Fibroblast of skin of scalp (primary cell): ENCODE data around the gene MOK. TPM values are rescaled to one million over a fixed set of nuclear protein-coding genes. Genes with fewer than 3 reads are reported as not detected.
A peak's percentile ranks its signal among the peaks of the same experiment; 100 is the strongest.
"Not testable (repeated sequence)": the region's sequence is repeated elsewhere in the genome, so short reads cannot be mapped to it uniquely, and the experiment has no call there.

ENCODE experiments used
- DNase-seq: peaks from one replicate; pipeline ENCODE4 v3.0.0-alpha.2; 2013
- polyA plus RNA-seq, 2 experiments: library from polyadenylated mRNA; unstranded; fragments of 120-200 nt; gene quantifications; one replicate each; pipeline ENCODE4 v1.2.1, GENCODE V29; 2013; ENCODE audit not compliant: insufficient read length in 2 of 2

Gene MOK, protein sequence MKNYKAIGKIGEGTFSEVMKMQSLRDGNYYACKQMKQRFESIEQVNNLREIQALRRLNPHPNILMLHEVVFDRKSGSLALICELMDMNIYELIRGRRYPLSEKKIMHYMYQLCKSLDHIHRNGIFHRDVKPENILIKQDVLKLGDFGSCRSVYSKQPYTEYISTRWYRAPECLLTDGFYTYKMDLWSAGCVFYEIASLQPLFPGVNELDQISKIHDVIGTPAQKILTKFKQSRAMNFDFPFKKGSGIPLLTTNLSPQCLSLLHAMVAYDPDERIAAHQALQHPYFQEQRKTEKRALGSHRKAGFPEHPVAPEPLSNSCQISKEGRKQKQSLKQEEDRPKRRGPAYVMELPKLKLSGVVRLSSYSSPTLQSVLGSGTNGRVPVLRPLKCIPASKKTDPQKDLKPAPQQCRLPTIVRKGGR
- polyA plus RNA-seq (2013, experiment 1 of 2; ENCODE audit: insufficient read length), result 6.0 TPM
- polyA plus RNA-seq (2013, experiment 2 of 2; ENCODE audit: insufficient read length), result 6.2 TPM

DNA sequence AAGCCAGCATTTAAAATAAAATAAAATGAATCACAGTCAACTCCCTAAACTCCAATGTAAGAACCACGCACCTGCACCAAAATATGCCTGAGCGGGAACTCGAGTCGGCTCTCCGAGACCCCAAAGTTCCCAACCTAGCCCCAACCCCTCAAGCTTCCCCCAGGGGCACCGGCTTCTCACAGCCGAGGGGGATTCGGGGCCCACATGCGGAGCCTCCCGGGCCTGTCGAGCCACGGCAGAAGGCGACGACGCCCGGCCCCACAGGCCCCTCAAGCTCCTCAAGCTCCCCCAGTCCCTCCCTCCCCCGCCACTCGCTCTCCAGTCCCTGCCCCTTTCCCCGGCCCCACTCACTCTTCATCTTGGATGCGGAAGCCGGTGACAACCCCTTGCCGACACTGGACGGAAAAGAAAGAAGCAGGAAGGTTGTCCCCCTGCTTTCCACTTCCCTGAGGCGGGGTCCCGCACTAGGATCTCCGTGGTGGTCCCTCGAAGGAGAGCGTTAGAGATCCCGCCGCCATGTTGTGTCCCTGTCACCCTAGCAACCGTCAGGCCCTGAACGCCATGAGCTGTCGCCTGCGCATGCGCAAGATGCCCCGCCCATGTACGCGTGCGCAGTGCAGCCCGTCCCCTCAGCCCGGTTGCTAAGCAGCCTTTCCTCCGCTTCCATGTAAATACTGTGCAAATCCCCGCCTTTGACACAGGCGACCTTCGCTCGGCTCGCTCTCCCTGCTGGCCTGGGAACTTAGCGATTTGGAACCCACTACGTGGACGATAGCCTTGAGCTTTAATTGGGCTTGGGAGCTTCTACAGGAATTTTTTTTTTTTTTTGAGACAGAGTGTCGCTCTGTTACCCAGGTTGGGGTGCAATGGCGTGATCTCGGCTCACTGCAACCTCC lies at the start of gene MOK:
TSS of gene MOK (minus strand) at position 554 of the 896 bp plus-strand sequence. CDS start at position 358, 196 bp downstream.
- peak; percentile 94 for DNase-seq

DNA sequence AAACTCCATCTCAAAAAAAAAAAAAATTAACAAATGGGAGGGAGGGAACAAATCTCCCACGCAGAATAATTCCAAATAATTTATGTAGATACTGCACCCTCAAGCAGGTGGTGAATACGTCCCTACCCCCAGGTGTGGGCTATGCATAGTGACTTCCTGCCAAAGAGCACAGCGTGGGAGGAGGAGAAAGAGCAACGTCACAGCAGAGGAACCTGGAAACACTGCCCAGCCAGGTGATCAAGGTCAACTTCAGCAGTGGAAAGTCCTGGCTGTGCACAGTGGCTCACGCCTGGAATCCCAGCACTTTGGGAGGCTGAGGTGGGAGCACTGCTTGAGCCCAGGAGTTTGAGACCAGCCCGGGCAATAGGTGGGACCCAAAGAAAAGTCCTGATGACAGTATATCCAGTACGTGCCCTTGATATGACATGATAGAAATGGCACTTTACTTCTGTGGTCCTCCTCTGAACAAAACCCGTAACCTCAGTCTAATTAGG lies 48.2 kb upstream of the MOK start:
- DNase-seq, result no peak

DNA sequence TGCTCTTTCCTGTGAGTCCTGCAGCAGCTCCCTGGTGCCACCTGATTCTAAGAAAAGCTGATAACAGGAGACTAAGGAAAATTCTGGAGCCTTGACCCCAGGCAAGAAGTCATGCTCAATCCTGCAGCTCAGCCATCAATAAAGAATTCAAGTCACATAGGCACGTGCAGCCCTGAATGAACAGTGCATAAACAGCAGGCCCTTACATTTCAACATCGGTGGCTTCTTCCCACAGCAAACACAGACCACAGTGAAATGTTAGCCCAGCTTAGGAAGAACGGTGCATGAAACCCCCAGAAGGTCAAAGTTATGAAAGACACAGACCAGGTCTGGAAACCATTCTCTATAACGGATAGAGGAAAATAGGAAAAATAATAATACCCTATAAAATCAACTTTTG lies 47.2 kb upstream of the MOK start:
- DNase-seq, result no peak

DNA sequence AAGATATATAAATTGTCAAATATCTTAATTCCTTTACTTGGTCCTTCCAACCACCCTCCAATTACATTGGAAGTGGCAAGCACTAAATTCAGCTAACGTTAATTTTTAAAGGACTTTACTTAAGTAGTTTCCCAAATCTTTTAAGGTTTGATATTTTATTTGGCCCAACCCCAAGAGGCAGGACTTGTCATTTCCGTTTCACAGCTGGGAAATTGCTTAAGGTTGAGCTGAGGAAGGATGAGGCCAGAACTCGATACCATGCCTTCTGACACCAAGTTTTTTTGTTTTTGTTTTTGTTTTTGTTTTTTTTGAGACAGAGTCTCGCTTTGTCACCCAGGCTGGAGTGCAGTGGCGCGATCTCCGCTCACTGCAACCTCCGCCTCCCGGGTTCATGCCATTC lies 46.6 kb upstream of the MOK start:
- not testable (repeated sequence) for DNase-seq

DNA sequence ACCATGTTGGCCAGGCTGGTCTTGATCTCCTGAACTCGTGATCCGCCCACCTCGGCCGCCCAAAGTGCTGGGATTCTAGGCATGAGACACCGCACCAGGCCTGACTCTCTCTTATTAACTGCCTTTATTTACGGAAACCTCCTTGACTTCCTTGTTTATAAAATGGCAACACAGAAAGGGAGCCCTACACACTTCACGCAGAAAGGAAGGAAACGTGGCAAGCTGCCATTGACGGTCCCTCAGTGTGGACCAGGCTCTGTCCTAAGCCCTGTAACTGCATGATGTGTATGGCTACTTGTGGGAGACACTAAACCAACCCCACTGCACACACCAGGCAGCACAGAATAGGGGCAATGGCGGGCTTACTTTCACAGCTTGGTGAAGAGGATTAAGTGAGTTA lies 46.1 kb upstream of the MOK start:
- no peak for DNase-seq

DNA sequence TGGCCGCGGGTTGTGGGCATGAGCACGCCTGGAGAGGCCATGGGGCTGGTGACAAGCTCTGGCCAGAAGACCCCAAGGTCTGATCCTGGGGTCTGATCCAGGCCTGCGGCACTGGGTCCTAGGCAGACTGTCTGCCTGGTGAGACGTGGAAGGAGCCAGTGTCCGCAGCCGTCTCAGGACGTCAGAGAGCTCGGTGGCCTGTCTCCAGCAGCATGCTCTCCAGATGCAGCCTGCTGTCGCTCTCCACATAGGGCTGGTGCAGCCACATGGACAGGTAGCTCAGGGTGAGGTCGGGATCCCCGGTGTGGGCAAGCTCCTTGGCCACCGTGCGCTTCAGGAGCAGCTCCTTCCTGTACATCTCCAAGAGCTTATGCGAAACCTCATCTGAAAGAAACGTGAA lies 43.4 kb upstream of the MOK start:
- no peak for DNase-seq

DNA sequence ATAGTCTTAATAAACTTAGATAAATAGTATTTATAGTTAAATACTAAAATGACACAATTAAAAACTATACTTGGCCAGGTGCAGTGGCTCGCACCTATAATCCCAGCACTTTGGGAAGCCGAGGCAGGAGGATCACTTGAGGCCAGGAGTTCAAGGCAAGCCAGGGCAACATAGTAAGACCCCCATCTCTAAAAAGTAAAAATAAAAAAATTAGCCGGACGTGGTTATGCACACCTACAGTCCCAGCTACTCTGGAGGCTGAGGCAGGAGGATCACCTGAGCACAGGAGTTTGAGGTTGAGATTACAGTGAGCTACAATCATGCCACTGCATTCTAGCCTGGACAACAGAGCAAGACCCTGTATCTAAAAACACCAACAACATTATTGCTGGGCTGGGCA lies 41.7 kb upstream of the MOK start:
- no peak for DNase-seq

DNA sequence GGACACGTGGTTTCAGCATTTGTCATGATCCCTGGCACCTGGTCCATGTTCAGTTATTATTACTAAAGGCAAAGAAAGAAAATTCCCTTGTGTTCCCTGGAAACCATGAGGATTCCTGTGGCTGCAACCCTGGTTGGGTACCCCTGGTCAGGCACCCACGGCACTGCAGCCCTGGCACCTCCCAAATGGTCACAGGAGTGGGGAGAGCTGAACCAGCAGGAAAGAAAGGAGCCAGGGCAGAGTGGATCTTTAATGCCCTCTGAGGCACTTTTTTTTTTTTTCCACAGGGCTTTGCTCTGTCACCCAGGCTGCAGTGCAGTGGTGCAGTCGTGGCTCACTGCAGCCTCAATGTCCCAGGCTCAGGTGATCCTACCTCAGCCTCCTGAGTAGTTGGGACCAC lies 40.3 kb upstream of the MOK start:
- DNase-seq, result no peak

DNA sequence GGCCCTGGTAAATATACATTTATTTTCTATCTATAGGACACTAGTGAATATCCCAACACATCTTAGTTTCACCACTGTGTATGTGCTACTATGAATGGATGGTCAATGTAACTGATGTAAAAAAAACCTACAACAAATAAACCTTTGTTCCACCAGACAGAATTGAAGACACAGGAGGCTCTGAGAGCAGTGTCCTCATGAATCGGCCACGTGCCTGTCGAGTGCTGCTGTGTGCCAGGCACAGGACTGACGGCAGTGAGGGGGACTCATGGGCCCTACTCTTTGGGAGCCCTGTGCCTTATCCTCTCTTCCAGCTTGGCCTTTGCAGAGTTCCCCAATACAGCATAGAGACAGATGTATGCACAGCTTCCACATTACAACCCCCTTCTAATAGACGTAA lies 39.5 kb upstream of the MOK start:
- DNase-seq, result no peak

DNA sequence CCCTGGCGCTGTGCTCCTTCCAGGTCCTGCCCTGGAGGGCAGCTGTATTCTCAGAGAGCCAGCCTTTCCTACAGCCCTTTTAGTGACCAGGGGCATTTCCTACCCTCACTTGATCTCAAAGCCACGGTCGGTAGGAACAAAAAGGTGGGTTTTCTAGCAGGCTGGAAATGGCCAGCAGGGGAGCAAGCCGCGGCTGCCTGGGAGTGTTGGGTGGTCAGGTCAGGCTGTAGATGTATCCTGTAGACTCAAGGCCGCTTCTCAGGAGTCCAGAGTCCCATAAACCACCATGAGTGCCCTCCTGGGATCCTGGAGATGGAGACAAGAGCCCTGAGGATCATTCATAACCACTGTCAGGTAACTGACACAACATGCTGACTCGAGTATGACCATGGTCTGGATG lies 39.1 kb upstream of the MOK start:
- DNase-seq, result no peak

DNA sequence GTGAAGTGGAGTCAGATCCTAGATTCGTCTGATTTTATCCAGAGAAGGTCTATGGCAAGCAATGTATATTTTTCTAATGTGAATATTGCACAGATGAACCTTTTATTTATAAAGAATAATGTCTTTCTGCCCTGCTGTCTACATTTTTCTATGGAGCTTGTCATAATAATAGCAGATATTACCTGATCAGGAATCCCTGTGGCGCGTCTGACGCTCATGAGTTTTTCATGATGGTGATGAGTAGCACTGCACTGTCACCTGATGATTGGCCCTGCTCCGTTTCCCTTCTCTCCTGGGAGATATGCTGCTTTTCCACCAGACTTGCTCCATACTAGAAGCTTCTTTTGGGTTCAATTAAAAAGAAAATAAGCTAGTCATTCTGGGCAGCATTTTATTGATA lies 37.3 kb upstream of the MOK start:
- DNase-seq, result no peak

DNA sequence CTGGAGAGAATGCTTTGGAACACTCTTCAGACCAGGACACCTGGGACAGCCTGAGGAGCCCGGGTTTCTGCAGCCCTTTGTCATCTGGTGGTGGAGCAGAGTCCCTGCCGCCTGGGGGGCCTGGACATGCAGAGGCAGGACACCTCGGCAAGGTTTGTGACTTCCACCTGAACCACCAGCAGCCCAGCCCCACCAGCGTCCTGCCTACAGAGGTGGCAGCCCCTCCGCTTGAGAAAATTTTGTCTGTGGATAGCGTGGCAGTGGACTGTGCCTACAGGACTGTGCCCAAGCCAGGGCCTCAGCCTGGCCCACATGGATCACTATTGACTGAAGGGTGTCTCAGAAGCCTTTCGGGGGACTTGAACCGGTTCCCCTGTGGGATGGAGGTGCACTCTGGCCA lies 36.6 kb upstream of the MOK start:
- DNase-seq, result no peak

DNA sequence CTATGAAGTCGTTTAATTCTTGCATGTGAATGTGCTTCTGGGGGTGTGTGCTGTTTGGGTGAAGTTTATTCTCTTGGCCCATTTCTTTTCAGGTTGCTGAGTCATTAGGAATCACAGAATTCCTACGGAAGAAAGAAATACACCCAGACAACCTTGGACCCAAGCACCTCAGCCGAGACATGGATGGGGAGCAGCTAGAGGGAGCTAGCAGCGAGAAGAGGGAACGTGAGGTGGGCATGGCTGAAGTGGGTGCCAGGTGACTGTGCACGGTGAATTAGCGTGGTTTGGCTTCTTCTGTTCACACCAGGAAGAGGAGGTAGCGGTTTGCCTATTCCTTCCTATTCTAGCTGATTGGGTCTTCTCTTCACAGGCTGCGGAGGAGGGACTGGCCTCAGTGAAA lies 33.8 kb upstream of the MOK start:
- no peak for DNase-seq

DNA sequence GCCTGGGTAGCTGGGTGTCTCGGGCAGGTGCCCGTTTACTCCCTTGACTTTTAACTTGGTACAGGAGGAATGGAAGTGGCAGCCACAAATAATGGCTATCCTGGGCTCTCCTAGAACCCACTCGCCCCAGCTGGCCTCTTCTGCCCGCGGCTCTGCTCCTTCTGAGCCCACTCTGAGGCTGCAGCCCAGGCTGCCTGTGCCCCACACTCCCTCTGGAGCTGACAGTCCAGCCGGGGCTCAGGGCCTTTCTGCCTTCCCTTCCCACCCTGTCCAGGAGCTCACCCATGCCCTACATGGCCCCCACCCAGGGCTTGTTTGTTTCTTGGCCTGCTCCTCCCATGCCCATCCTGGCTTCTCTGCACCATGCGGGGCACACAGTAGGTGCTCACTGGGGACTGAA lies 30.2 kb upstream of the MOK start:
- DNase-seq, result no peak

DNA sequence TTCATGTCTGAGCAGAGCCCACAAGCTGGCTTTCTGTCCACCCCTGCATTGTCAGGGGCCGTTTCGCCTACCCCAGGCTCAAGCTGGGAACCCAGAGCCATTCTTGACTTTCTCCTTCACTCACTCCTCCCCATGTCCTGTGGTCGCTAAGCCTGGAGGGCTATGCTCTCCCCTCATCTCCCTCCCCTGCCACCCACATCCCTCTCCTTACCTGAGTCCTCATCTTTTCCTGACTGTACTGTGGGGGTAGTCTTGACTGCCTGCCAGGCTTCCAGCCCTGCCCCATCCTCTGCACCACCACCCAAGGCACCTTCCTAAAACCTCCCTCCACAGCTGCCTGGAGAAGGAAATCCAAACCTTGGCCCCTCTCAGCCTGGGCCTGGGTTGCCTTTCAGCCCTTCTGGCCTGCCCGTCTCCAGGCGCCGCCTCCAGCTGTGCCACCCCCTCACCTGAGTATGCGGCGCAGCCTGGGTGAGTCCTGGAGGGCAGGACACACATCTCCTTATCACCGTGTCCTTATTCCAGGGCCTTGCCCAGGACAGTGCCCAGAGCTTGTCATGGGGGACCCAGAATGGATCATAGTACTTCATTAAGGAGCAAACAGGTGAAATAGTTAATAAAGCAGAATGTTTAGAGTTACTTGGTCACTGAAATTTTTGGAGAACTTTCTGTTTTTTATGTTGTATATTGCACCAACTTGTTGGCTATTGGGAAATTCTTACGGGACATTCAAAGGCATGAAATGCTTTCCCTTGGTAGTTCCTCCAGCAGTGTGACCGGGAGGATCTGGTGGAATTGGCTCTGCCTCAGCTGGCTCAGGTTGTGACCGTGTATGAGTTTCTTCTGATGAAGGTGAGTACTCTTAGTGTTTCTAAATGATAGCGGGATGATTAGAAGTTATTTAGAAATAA lies 29.1 kb upstream of the MOK start:
- DNase-seq, result no peak

DNA sequence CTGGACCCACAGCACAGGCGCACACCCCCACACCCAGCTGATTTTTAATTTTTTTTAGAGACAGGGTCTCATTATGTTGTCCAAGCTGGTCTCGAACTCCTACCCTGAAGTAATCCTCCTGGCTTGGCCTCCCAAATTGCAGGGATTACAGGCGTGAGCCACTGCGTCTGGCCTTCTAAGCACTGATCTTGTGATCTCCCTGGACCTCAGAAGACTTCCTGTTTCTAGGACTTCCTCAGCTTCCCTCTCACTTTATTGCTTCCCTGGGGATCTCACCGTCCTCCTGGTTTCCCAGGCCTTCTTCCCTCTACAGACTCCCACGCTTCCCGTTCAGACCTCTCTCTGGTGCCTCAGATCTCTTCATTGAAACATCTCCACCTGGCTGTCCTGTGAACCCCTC lies 28.4 kb upstream of the MOK start:
- DNase-seq, result no peak

DNA sequence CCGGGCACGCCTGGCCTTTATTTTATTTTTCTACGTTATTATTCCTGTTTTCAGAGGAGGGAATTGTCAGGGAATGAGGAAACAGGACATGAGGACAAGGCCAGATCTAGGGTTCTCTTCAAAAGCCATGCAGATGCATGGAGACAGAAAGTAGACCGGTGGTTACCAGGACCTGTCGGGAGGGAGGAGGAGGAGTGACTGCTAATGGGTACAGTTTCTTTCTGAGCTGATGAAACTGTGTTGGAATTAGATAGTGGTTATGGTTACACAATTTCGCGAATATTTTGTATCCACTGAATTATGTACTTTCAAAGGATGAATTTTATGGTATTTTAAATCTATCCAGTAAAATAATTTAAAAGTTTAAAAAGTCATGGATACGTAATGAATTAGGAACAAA lies 25.8 kb upstream of the MOK start:
- DNase-seq, result no peak

DNA sequence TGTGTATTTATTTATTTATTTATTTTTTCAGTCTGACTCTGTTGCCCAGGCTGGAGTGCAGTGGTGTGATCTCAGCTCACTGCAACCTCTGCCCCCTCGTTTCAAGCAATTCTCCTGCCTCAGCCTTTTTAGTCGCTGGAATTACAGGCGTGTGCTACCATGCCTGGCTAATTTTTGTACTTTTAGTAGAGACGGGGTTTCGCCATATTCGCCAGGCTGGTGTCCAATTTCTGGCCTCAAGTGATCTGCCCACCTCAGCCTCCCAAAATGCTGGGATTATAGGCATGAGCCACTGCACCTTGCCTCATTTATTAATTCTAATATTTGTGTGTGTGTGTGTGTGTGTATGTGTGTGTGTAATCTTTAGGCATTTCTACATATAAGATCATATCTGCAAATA lies 24.4 kb upstream of the MOK start:
- not testable (repeated sequence) for DNase-seq

DNA sequence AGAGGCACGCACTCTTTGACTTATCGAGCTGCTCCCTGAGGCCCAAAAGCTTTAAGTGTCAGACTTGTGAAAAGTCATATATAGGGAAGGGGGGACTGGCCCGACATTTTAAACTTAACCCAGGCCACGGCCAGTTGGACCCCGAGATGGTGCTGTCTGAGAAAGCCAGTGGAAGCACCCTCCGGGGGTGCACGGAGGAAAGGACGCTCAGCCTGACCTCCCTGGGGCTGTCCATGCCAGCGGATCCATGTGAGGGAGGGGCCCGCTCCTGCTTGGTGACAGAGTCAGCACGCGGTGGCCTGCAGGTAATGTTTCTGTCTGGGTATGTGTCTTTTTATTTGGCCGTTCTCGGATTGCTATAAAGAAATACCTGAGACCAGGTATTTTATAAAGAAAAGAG lies 21.6 kb upstream of the MOK start:
- DNase-seq, result no peak

DNA sequence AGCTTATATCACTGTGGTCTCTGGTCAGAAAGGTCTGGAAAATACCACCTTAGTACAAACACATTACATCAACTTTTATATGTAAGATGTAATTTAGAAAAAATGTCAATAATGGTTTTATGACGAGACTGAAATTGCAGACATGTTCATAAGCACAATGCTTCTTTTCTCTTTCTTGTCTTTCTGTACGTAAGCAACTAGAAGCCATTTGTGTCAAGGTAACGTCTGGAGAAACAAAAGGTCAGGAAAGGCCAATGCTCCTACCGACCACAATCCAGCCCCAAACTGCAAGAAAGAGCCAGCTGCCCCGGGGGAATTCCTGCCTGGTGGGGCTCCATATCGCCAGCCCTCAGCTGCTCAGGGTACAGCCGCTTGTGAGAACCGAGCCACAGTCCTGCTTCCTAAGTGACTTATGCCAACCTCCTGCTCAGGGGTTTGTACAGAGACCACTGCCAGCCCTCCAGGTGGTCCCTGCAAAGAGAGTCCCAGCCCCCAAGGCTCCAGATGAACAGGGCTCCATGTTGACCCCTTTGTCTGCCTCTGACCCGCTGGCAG lies 20.9 kb upstream of the MOK start:
- DNase-seq, result no peak

DNA sequence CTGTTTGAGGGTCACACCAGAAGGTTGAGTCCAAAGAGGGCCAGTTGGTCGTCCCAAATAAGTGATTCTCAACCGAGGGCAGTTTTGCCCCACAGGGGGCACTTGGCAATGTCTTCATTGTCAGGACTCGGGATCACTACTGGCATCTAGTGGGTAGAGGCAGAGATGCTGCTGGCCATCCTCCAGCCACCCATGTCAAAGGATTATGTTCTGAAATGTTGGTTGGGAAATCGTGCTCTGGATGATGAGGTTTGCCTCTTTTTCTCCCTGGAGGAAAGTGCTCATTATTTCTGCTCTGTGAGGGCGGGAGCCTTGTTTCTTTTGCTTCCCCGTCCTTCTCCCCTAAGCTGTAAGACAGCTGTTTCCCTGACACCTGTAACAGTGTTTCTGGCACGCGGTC lies 18.1 kb upstream of the MOK start:
- peak; percentile 87 for DNase-seq
